Measurements from ENCODE around the gene FIZ1.

Gene FIZ1

DNA sequence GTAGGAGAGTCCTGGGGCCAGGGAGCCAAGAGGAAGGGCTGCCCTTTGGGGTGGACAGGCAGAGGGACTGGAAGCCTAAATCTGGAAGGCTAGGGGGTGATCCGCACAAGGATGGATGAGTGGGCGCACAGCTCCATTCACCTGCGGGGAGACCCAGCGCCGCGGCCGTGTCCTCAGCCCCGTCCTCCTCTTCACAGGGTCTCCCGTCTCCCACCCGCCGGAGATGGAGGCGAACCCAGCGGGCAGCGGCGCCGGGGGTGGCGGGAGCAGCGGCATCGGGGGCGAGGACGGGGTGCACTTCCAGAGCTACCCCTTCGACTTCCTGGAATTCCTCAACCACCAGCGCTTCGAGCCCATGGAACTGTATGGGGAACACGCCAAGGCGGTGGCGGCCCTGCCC lies 14.1 kb upstream of the FIZ1 start:
- no peak for DNase-seq (ENCODE audit: low spot score)

DNA sequence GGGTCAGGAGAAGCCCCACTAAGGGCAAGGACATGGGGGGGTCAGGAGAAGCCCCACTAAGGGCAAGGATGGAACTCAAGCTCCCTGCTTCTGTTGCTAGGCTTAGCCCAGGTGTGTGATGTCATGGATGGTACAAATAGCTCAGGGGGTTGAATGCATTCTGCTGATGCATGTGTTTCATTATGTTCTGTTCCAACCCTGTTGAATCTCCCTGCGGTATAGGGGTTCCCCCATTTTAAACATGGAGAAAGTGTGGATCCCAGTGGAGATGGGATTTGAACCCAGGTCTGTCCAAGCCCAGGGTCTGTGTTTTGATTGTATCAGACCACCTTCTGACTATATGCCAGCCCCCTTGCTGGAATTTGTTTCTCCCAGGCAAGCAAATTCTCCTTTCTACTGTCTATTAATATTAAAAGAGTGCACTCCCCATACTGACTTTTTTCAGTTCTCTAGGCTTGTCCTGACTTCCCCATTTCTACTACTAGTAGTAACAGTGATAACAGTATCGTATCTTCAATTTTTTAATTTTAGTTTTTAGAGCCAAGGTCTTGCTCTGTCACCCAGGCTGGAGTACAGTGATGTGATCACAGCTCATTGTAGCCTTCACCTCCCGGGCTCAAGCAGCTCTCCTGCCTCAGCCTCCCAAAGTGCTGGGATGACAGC lies 12.8 kb upstream of the FIZ1 start:
- no peak for DNase-seq (ENCODE audit: low spot score)

DNA sequence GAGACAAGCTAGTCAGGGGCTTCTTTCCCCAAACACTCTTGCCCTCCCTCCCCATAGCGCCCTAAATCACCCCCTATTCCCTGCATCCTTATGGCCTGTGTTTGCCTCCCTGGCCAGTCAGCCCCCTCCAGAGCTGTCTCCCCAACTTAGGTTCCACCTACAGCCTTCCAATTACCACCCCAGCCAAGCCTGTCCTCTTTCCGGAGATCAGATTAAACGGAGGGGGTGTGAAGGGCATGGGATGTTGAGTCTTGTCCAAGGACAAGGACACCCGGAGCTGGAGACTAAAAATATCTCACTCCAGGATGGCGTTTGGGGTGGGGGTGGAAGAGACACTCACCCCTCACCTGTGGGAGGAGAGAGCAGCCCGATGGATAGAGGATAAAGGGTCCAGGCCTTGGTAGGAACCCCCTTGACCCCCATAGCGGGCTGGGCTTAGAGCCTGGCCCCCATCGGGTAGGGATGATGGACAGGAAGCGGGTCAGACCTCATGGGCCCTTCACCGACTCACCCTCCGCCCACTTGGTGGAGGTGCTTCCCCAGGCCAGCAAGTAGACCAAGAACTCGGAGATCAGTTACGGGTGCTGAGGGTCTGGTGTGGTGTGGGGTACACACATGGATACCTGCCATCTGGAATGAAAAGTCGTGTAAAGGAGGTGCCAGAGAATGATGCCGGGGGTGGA lies 12.1 kb upstream of the FIZ1 start:
- no peak for DNase-seq (ENCODE audit: low spot score)

DNA sequence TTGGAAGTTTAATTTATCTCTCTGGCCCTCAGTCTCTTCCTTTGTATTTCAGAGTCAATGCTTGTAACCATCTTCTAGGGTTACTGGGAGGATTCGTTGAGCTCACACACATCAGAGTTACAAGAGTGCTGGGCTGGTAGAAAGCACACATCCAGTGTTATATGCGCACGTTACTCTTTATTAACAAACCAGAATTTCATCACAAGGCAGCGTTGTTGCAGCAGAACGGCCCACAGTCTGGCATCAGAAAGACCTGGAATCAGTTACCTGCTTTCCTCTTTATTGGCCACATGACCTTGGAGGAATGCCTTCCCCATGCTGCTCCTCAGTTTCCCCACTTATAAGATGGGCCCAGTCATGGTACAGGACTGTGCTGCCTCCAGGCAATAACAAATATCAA lies 10.0 kb upstream of the FIZ1 start:
- DNase-seq (ENCODE audit: low spot score) = no peak

DNA sequence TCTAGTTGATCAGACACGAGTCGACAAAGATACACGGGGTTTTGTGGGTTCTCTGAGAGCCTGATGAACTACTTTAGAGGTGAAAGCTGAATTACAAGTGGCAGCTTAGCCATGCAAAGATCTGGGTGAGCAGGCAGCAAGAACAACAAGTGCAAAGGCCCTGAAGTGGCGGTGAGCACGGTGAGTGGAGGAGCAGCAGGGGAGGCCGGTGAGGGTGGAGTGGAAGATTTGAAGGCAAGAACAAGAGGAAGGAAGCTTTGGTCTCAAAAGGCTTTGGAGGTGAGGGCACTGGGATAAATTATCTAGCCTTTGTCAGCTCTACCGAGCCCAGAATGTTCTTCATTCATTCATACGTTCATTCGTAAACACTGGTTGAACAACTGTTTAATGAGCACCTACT lies 7.5 kb upstream of the FIZ1 start:
- no peak for DNase-seq (ENCODE audit: low spot score)

DNA sequence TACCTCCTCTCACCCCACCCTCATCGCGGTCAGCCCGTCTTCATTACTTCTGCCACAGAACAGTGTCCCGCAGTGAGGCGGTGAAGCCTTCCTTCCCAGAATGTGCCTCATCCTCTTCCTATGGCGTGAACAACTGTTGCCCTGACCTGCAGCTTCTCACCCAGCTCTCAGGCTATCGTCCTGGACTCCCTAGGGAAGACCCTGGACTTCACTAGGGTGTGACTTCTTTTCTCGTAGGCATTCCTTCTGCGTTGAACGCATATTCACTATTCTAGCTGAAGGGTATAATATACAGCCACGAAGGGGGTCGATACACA lies 7.1 kb upstream of the FIZ1 start:
- DNase-seq (ENCODE audit: low spot score) = no peak

DNA sequence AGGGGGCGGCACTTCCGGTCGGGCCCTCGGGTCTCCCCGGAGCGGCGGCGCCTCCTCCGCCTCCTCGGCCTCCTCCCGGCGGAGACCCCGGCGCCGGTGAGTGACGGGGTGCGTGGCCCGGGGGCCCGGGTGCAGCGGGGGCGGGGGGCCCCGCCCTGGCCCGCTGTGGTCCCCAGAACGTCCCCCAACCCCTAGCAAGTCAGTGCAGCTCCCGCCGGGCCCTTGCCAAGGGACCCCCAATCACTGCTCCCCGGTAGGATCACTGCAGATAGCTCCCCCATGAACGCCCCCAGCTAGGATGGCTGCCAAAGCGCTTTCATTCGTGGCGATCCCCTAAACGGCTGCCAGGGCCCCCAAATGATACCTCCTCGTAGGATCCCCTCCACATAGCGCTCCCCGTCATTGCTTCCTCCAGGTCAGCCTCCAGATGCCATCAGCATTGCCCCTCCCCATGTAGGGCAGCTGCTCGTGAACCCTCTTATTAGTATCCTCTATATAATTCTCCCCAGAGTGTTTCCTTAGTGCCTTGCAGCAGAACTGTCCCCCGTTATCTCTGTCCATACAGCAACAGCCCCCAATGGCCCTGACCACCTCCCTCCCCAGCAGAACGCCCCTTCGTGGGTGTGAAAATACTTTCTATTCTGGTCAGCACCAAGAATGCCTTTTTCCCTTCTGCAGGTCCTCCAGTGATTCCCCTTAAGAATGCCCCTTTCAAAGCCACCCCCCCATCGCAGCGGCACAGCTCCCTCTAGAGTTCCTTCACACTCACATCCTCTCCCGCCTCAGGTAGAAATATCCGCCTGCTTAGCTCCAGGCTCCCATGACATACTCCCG lies 6.5 kb upstream of the FIZ1 start, which contains the start of gene ZNF865:
Gene ZNF865, plus strand, starts transcription at position 11 of the 834 bp plus-strand sequence. CDS start 7,972 bp downstream, outside the sequence.
- peak; percentile 65 for DNase-seq (ENCODE audit: low spot score)

DNA sequence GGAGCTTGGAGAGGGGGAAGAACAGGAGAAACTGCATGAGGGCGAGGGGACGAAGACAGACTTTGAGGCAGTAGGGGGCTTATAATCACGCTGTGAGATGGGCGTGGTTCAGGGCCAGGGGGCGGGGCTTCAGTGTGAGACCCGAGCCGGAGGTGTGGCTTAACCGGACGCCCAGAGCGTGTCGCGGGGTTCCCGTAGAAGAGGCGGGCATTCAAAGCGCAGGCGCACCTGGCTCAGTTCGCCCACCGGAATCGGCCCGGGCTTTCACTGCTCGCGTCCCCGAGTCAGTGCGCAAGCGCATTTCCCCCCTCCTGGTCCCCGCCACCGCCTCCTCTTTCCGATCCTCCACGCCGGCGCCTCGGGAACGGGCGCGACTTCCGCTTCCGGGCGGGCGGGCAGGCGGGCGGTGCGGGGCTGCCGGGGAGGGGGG lies 5.9 kb upstream of the FIZ1 start:
- DNase-seq (ENCODE audit: low spot score) = peak; percentile 83

DNA sequence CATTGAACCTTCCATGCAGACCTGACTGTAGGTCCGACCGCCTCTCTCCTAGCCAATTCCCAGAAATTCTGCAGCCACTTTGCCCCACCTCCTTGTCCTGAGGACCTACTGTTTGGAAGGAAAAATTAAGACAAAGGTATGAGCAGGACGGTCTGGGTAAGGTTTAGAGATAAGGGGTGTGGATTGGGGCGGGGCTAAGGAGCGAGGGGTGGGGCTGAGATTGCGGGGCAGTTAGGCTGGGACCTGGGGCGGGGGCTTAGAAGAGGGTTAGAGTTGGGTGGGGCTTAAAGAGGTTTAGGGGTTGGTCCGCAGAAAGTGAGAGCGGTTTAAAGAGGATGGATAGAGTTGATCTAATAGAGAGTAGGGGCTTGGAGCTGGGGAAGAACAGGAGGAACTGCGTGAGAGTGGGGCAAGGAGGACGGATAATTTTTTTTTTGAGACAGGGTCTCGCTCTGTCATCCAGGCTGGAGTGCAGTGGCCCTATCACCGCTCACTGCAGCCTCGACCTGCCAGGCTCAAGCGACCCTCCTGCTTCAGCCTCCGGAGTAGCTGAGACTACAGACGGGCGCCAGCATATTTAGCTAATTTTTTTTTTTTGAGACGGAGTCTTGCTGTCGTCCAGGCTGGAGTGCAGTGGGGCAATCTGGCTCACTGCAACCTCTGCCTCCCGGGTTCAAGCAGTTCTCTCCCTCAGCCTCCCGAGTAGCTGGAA lies 4.4 kb upstream of the FIZ1 start:
- peak; percentile 32 for DNase-seq (ENCODE audit: low spot score)

DNA sequence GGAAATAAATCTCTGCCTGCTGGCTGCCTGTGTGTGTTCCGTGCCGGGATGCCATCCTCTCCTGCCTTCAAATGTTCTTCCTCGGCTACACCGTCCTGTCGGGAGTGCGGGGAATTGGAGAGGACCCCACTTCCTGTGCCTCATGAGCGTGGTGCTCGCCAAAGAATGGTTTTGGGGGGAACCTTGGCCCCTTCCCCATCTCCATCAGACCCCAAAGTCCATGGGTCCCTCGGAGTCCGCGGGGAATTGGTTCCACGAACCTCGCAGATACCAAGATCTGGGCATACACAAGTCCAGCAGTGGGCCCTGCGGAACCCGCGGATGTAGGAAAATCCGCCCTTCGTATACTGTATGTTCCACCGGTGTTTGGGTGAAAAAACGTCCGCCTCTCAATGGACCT lies 3.8 kb upstream of the FIZ1 start:
- no peak for DNase-seq (ENCODE audit: low spot score)

DNA sequence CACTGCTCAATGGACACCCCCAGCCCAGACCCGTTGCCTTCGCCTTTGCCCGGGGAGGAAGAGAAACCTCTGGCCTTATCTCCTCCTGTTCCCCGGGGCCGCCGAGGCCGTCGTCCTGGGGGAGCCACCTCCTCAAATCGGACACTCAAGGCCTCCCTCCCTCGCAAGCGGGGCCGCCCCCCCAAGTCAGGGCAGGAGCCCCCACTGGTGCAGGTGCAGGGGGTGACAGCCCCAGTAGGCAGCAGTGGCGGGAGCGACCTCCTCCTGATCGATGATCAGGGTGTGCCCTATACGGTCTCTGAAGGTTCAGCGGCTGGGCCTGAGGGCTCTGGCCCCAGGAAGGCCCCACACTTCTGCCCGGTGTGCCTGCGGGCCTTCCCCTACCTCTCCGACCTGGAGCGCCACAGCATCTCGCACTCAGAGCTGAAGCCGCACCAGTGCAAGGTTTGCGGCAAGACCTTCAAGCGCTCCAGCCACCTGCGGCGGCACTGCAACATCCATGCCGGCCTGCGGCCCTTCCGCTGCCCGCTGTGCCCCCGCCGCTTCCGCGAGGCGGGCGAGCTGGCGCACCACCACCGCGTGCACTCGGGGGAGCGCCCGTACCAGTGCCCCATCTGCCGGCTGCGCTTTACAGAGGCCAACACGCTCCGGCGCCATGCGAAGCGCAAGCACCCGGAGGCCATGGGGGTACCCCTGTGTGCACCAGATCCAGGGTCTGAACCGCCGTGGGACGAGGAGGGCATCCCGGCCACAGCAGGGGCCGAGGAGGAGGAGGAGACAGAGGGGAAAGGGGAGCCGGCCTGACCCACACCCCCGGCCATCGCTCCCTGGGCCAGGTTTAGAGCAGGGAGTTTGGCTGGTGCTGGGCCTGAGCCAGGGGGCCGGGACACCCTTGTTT lies 3.0 kb upstream of the FIZ1 start:
- DNase-seq (ENCODE audit: low spot score) = no peak

DNA sequence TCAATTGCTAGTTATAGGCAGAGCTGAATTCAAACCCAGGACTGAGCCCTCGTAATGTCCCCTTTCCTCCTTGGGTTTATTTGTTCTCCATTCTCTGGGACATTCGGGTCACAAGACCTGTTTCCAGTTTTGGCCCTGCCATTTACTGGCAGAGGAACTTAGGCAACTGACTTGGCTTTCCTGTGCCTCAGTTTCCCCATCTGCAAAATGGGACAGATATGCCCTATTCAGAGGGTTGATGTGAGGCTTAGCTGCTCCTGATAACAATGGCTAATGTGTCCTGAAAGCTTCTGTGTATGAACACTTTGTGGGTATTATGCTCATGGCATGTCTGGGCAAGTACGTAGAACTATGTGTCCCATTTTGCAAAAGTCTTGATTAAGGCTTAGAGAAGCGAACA lies 1.8 kb upstream of the FIZ1 start:
- peak; percentile 13 for DNase-seq (ENCODE audit: low spot score)

DNA sequence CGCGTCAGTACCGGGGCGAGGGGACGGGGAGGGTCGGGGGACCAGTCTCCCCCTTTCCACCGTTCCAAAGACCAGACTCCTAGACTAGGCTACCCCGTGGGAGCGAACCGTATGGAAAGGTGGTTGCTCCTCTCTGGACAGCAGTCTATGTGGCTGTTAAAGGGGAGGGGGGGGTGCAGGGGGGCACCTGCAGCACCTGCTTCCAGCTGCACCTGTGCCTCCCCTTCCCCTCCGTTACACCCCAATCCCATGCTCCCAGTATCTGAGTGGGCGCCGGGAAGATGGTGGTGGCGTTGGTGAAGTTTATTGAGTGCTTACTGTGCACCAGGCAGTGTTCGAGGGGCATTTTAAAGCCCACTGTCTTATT lies 1.3 kb upstream of the FIZ1 start:
- DNase-seq (ENCODE audit: low spot score) = peak; percentile 41

DNA sequence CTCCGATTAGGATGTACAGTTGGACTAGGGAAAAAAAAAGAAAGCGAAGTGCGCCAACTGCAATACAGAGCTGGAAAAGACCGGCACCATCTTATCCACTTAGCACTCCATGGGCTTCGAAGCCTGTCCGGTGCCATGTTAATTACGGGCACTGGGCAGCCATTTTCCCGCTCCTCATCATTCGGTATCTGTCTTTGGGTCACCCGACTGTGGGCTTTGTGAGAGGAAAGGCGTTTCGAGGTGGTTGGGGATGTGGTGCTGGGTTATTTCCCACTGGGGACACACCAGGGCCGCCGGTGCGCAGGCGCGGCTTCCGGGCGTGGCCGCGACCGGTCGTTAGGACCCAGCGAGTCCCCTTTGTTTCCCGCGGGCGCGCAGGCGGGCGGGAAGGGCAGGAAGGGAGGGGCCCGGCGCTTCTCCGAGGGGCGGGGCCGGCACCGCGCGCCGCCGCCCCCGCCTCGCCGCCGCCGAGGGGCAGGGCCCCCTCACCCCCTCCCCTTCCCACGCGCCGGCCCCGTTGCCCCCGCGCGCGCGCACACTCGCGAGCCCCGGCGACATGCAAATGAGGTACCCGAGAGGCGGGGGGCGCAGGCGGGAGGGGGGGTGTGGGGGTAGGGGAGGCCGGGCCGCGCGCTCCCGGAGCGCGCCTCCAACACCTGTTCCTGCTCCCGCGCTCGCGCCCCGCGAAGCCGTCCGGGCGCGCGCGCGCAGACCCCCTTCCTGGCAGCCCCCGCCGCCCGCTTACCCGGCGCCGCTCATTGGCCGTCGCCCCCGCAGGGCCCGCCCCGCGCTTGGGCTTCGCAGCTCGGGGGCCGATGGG lies 735 bp upstream of the FIZ1 start, which contains the start of gene ZNF524:
Gene ZNF524, plus strand, starts transcription at position 447 of the 820 bp plus-strand sequence. CDS start 1,825 bp downstream, outside the sequence.
- peak; percentile 90 for DNase-seq (ENCODE audit: low spot score)

DNA sequence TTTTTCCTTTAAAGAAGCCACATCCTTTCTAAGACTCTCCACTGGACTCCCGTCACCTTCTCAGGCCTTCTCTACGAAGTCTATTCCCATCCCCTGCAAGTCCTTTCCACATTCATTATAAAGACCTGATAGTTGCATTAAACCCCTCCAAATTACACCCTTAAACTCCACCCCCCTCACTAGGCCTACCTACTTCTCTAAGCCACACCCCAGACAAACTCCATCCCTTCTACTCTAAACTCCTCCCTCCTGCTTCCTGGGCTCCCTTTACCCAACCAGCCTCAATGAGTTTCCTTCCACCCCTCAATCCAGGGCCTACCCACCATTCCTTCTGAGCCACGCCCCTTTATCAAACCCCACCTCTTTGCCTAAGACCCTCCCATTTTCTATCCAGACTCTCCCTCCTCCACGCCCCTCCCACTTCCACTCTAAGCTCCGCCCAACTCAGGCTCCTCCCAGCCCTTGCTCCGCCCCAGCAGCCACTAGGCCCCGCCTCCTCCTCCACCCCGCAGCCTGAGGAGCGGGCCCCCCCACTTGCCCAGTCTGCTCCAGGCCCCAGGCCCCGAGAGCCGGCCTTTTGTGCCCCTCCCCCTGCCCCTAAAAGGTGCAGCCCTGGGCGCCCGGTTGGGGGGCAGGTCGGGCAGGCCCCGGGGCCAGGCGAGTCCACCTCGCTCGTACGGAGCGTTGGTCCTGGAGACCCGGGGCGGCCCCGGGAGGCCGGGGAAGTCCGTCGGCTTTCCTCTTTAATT lies 424 bp downstream of the FIZ1 start:
- peak; percentile 94 for DNase-seq (ENCODE audit: low spot score)

DNA sequence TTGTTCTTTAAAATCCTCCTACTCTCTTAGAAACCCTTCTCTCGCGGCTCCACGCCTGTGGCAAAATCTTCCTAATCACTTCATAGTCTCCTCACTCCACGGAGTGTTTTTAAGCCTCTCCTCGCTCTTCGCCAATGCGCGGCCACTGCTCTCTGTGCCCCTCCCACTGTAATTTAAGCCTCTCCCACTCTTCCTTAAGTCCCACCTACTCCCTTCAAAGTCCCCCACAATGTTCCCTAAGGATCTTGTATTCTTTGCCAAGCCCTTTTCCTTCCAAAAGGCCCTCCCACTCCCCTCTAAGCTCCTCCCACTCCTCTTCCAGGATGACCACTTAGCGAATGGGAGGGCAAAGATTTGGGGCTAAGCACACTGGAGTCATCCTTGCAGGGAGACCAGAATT lies 1.3 kb downstream of the FIZ1 start:
- no peak for DNase-seq (ENCODE audit: low spot score)

DNA sequence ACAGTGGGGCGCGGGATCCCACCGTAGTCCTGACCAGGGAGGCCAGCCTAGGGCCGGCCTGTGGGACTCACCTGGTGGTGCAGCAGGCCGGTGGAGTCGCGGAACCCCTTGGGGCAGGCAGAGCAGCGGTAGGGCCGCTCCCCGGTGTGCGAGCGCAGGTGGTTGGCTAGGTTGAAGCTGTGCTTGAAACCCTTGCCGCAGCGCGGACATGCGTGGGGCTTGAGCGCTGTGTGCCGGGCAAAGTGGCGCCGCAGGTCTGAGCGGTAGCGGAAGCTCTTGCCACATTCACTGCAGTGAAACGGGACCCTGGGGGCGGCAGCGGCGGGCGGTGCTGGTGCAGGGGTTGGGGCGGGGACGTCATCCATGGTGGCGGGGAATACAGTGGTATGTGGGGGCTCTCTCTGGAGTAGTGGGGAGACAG lies 1.8 kb downstream of the FIZ1 start:
- DNase-seq (ENCODE audit: low spot score) = no peak

DNA sequence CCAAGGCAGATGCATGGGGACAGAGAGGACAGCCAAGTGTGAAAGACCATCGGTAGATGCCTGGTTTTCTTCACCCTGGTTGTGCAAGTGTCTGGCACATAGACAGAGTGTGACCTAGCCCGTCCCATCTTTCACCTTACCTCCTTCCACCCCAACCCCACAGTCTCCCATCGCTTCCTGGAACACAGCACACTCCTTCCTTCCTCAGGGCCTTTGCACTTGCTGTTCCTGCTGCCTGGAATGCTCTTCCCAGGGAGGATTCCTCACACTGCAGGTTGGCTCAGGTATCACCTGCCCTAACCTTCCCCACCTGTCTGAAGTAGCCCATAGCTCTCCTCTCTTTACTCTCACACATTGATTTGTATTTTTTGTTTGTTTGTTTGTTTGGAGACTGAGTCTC lies 3.0 kb downstream of the FIZ1 start:
- no peak for DNase-seq (ENCODE audit: low spot score)

DNA sequence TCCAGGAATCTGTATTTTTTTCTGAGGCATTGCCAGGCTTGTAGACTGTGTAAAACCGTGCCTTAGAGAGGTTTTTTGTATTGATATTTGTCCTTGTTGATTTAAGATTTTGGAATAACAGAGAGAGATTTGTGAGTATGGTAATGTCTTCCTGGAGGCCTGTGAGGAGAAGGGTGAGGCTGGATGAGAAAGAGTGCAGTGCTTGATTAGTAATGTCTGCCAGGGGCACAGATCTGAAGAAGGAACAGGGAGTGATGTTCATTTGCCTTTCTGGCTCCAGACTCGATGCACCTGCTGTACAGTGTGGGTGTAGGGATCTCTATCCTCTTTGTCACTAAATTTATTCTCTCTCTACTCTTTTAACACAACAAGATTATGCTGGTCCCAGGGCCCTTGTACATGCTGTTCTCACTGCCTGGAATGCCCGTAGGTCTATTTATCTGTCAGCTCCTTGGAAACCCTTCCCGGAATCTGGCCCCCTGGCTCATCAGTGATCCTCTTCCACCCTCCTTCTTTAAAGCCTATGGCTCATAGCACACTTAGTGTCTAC lies 4.2 kb downstream of the FIZ1 start:
- no peak for DNase-seq (ENCODE audit: low spot score)

Data from hematopoietic multipotent progenitor cell treated with erythropoietin and hydrocortisone succinate and interleukin-3 and kit ligand, for 15 days (in vitro differentiated cells).